VCaP (cell line): ENCODE results near the gene IL10RA.

Source experiments
- H3K27ac ChIP-seq: fragments of 450-650 bp; 2 replicates; pipeline ENCODE4 v1.5.1; 2017
- TF ChIP-seq, protein P1 (sequence below): fragments of 450-650 bp; conservative IDR thresholded peaks from 2 replicates; pipeline ENCODE4 v1.5.1; 2017; ENCODE audit warnings: mild to moderate bottlenecking, moderate library complexity

Gene IL10RA

GRCh38 chr11:118002010-118002540 is 15.9 kb downstream of the IL10RA start:
- TF ChIP-seq, protein P1, sequence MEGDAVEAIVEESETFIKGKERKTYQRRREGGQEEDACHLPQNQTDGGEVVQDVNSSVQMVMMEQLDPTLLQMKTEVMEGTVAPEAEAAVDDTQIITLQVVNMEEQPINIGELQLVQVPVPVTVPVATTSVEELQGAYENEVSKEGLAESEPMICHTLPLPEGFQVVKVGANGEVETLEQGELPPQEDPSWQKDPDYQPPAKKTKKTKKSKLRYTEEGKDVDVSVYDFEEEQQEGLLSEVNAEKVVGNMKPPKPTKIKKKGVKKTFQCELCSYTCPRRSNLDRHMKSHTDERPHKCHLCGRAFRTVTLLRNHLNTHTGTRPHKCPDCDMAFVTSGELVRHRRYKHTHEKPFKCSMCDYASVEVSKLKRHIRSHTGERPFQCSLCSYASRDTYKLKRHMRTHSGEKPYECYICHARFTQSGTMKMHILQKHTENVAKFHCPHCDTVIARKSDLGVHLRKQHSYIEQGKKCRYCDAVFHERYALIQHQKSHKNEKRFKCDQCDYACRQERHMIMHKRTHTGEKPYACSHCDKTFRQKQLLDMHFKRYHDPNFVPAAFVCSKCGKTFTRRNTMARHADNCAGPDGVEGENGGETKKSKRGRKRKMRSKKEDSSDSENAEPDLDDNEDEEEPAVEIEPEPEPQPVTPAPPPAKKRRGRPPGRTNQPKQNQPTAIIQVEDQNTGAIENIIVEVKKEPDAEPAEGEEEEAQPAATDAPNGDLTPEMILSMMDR, result no peak
- no peak overlapping the region for H3K27ac ChIP-seq

- TF ChIP-seq, protein P1, result no peak
- no peak overlapping the region for H3K27ac ChIP-seq
Measured at GRCh38 chr11:118002541-118003423, 16.6 kb downstream of the IL10RA start.

DNA sequence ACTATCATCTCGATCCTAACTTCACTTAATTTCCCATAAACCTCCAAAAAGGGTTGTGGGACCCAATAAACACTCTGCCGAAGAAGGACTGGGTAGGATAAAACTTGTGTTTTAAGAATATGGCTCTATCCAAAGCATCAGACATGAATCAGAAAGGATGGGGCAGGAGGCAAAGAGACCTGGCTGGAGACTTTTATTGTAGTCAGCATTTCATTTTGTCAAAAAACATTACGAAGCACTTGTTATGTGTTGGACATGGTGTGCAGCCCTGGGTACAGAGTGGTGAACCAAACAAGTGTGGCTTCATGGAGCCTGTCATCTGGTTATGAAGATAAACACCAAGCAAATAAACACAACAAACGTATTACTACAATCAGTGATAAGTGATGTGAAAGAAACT is 17.3 kb downstream of the IL10RA start:
- no peak overlapping the region for H3K27ac ChIP-seq
- TF ChIP-seq, protein P1, result no peak

- TF ChIP-seq, protein P1, result no peak
- no peak overlapping the region for H3K27ac ChIP-seq
Measured at GRCh38 chr11:118004543-118005223, 18.5 kb downstream of the IL10RA start.

- TF ChIP-seq, protein P1, result no peak
- no peak overlapping the region for H3K27ac ChIP-seq
Measured at GRCh38 chr11:118005224-118006152, 19.3 kb downstream of the IL10RA start.

DNA sequence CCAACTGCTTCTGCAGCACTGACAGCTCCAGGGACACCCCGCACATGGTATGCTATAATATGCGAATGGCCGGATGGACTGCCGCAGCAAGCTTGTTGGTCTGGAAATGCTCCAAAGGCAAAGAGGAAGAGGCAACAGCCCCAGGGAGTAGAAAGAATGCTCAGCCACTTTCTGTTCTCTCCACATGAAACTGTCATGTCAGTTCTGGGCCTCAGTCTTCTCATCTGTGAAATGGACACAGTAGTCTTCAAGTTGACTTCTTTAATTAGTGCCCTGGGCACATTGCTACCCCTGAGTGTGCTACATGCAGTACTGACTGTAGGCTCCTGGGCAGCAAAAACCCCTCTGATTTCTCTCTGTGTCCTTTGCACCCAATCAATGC is 19.9 kb downstream of the IL10RA start:
- TF ChIP-seq, protein P1, result no peak
- H3K27ac ChIP-seq, result no peak overlapping the region
